ENCODE measurements around the gene SSNA1.
"Not testable (repeated sequence)": the region's sequence is repeated elsewhere in the genome, so short reads cannot be mapped to it uniquely, and the experiment has no call there.

SSNA1 gene

GRCh38 chr9:137234055-137234697, 45.7 kb downstream of the SSNA1 start:
- no peak for DNase-seq

- DNase-seq, result no peak
Measured at GRCh38 chr9:137234758-137235423, 46.4 kb downstream of the SSNA1 start.

- no peak for DNase-seq
Measured at GRCh38 chr9:137235424-137236237, 47.2 kb downstream of the SSNA1 start.

GRCh38 chr9:137236238-137236935, 47.9 kb downstream of the SSNA1 start:
- DNase-seq, result peak; percentile 70

- DNase-seq, result no peak
Measured at GRCh38 chr9:137236936-137237421, 48.5 kb downstream of the SSNA1 start.

GRCh38 chr9:137237759-137238726, 49.6 kb downstream of the SSNA1 start:
- DNase-seq, result peak; percentile 66

GRCh38 chr9:137239541-137240200, 51.2 kb downstream of the SSNA1 start:
- not testable (repeated sequence) for DNase-seq

Measured in midbrain (tissue), 1 donor.